Effector memory CD4-positive, alpha-beta T cell (primary cell): ENCODE results near the gene ZNF500.

Source experiments
- DNase-seq, 3 donors: peaks; one replicate each; pipeline ENCODE4 v3.0.0-alpha.2; 2020
- H3K27ac ChIP-seq: 2 replicates; pipeline ENCODE4 v1.7.0; 2013; ENCODE audit warnings: mild to moderate bottlenecking, low read length, moderate library complexity; ENCODE audit not compliant: insufficient read depth, poor library complexity, severe bottlenecking
- H3K27me3 ChIP-seq: replicated peaks from 2 replicates; pipeline ENCODE4 v1.7.0; 2013; ENCODE audit warnings: mild to moderate bottlenecking, low read length; ENCODE audit not compliant: insufficient read depth, control insufficient read depth, poor library complexity, severe bottlenecking
- H3K36me3 ChIP-seq: 2 replicates; pipeline ENCODE4 v1.7.0; 2013; ENCODE audit warnings: mild to moderate bottlenecking, low read length, moderate library complexity; ENCODE audit not compliant: control insufficient read depth, insufficient read depth
- H3K4me1 ChIP-seq: 2 replicates; pipeline ENCODE4 v1.7.0; 2013; ENCODE audit warnings: low read length, mild to moderate bottlenecking; ENCODE audit not compliant: control insufficient read depth, insufficient read depth, poor library complexity, severe bottlenecking
- H3K4me3 ChIP-seq: 2 replicates; pipeline ENCODE4 v1.7.0; 2013; ENCODE audit warnings: low read length, low read depth, mild to moderate bottlenecking; ENCODE audit not compliant: insufficient read depth, poor library complexity, severe bottlenecking
- H3K9me3 ChIP-seq: 2 replicates; pipeline ENCODE4 v1.7.0; 2013; ENCODE audit warnings: mild to moderate bottlenecking, low read length, moderate library complexity; ENCODE audit not compliant: control insufficient read depth

ZNF500 gene

GRCh38 chr16:4713663-4714501 lies 53.1 kb downstream of the ZNF500 start:
- peaks cover 17% of the 10 kb centered on the region for H3K36me3 ChIP-seq

GRCh38 chr16:4709481-4709880 lies 57.5 kb downstream of the ZNF500 start:
- Histone ChIP-seq H3K27ac (no peak overlapping the region), H3K4me3 (no peak overlapping the region), H3K36me3 (peaks cover 27% of the 10 kb centered on the region), H3K4me1 (no peaks in the 10 kb centered on the region), H3K27me3 (no peaks in the 10 kb centered on the region), H3K9me3 (no peaks in the 10 kb centered on the region)
- DNase-seq = no peak

More at GRCh38 chr16:4713663-4714501, 53.1 kb downstream of the ZNF500 start:
- DNase-seq = no peak
- no peak overlapping the region for H3K27ac ChIP-seq
- H3K9me3 ChIP-seq = no peaks in the 10 kb centered on the region
- no peak overlapping the region for H3K4me3 ChIP-seq
- H3K27me3 ChIP-seq = no peaks in the 10 kb centered on the region
- no peaks in the 10 kb centered on the region for H3K4me1 ChIP-seq

DNA sequence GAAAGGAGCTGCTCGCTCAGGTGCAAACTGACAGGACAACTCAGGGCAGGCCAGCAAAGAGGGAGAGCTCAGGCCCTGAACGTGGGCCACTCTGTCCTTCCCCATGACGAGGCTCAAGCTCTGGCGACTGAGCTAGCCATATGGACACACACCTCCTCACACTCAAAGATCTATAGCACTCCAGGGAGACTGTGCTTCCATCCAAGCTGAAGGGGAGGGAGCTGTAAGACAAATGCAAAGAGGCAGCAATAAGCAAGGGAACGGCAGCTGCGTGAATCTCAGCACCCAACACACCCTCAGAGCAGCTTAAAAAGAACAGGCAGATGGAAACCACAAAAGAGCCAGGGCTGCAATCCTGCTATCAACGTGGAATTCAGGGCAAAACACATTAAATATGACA lies 60.1 kb downstream of the ZNF500 start:
- H3K9me3 ChIP-seq = no peaks in the 10 kb centered on the region
- H3K4me1 ChIP-seq = no peaks in the 10 kb centered on the region
- no peak overlapping the region for H3K27ac ChIP-seq
- peaks cover 17% of the 10 kb centered on the region for H3K36me3 ChIP-seq
- no peak overlapping the region for H3K4me3 ChIP-seq
- no peaks in the 10 kb centered on the region for H3K27me3 ChIP-seq
- no peak for DNase-seq

- Histone ChIP-seq H3K9me3 (no peaks in the 10 kb centered on the region), H3K27ac (no peak overlapping the region), H3K27me3 (no peaks in the 10 kb centered on the region), H3K4me3 (no peak overlapping the region), H3K4me1 (no peaks in the 10 kb centered on the region), H3K36me3 (peaks cover 31% of the 10 kb centered on the region)
- DNase-seq = no peak
Measured at GRCh38 chr16:4704913-4705312, 62.0 kb downstream of the ZNF500 start.

DNA sequence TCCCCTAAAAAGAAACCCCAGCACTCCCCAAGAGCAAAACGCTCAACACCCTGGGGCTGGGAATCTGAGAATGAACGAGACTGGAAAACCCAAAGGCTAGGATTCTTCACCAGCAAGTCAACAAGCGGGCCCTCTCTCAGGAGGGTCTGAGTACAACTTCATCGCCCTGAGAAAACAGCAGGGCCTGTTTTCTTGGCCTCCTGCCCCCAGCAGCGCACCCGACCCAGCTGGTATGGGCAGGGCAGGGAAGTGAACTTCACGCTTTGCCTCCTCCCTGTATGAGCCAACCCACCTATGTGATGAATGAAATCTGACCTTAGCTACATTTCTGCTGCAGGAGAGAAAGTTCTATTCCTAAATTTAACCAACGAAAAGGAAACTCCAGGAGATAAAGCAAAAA lies 62.5 kb downstream of the ZNF500 start:
- H3K36me3 ChIP-seq = peaks cover 35% of the 10 kb centered on the region
- no peaks in the 10 kb centered on the region for H3K9me3 ChIP-seq
- no peak for DNase-seq
- H3K27ac ChIP-seq = no peak overlapping the region
- no peaks in the 10 kb centered on the region for H3K27me3 ChIP-seq
- H3K4me3 ChIP-seq = no peak overlapping the region
- H3K4me1 ChIP-seq = no peaks in the 10 kb centered on the region

DNA sequence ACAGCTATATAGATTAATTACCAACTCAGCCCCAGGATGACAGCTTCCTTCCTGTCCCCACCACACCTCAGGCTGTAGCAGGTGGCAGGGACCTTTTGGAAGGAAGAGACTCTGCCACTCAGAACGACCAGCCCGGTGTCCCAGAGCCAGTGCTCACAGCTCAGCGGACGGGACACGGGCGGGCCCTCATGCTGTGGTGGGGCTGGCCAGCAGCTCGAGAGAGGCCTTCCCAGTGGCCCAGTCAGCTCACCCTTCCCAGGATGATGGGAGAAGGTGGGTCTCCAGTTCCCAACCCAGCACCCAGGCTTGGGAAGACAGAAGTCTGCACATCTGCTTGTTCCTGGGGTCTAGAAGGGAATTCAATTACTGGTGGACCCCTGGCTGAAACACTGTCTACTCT lies 63.1 kb downstream of the ZNF500 start:
- Histone ChIP-seq H3K4me1 (no peaks in the 10 kb centered on the region), H3K27me3 (no peaks in the 10 kb centered on the region), H3K27ac (no peak overlapping the region), H3K36me3 (peaks cover 41% of the 10 kb centered on the region), H3K4me3 (no peak overlapping the region), H3K9me3 (no peaks in the 10 kb centered on the region)
- DNase-seq = no peak

GRCh38 chr16:4702466-4702808 lies 64.5 kb downstream of the ZNF500 start:
- no peak overlapping the region for H3K4me3 ChIP-seq
- no peaks in the 10 kb centered on the region for H3K9me3 ChIP-seq
- no peaks in the 10 kb centered on the region for H3K4me1 ChIP-seq
- DNase-seq = no peak
- H3K36me3 ChIP-seq = peaks cover 52% of the 10 kb centered on the region
- H3K27ac ChIP-seq = no peak overlapping the region
- no peaks in the 10 kb centered on the region for H3K27me3 ChIP-seq

- H3K4me1 ChIP-seq = no peaks in the 10 kb centered on the region
- no peak overlapping the region for H3K4me3 ChIP-seq
- H3K27me3 ChIP-seq = no peaks in the 10 kb centered on the region
- DNase-seq = no peak
- H3K27ac ChIP-seq = no peak overlapping the region
- H3K9me3 ChIP-seq = no peaks in the 10 kb centered on the region
- H3K36me3 ChIP-seq = peaks cover 57% of the 10 kb centered on the region
Measured at GRCh38 chr16:4701791-4702465, 65.0 kb downstream of the ZNF500 start.

- Histone ChIP-seq H3K36me3 (peaks cover 61% of the 10 kb centered on the region), H3K4me1 (no peaks in the 10 kb centered on the region), H3K27ac (no peak overlapping the region), H3K27me3 (no peaks in the 10 kb centered on the region), H3K9me3 (no peaks in the 10 kb centered on the region), H3K4me3 (no peak overlapping the region)
- DNase-seq = no peak
Measured at GRCh38 chr16:4700997-4701743, 65.8 kb downstream of the ZNF500 start.
